Mucosa of stomach (tissue), 1 donor: ENCODE results near the gene DNALI1.

Experiments
- H3K27me3 ChIP-seq: one replicate; pipeline ENCODE4 v1.7.0; 2013; ENCODE audit warnings: mild to moderate bottlenecking, low read length; ENCODE audit not compliant: control insufficient read depth, insufficient read depth
- H3K36me3 ChIP-seq: one replicate; pipeline ENCODE4 v1.7.0; 2013; ENCODE audit warnings: low read length; ENCODE audit not compliant: control insufficient read depth, insufficient read depth
- H3K4me1 ChIP-seq: one replicate; pipeline ENCODE4 v1.7.0; 2013; ENCODE audit warnings: mild to moderate bottlenecking, low read length; ENCODE audit not compliant: control insufficient read depth, insufficient read depth
- H3K4me3 ChIP-seq: one replicate; pipeline ENCODE4 v1.7.0; 2013; ENCODE audit warnings: low read length
- H3K9ac ChIP-seq: one replicate; pipeline ENCODE4 v1.7.0; 2013; ENCODE audit warnings: mild to moderate bottlenecking, low read length, moderate library complexity
- H3K9me3 ChIP-seq: one replicate; pipeline ENCODE4 v1.7.0; 2013; ENCODE audit warnings: mild to moderate bottlenecking, low read length, moderate library complexity; ENCODE audit not compliant: control insufficient read depth
- donor health status: Pancreatic carcinoma.

DNALI1 gene

DNA sequence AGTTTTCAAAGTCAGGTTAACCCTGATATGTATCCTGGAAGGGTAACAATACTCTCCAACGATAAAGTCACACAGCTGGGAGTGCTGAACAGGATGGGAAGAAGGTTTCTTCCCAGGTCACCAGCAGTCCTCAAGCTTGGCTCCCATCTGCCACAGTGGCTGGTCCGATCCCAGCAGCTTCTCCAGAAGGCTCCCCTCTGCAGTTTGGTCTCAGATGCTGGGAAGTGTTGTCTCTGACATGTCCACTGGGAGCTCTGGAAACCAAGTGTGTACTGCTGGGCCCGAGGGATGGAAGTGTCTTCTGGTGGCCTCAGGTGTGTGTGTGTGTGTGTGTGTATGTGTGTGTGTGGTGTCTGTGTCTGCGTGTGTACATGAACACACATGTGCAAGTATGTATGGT is 55.4 kb downstream of the DNALI1 start:
- H3K36me3 ChIP-seq, result no peaks in the 10 kb centered on the region
- H3K9ac ChIP-seq, result no peak overlapping the region
- H3K4me3 ChIP-seq, result no peak overlapping the region
- H3K27me3 ChIP-seq, result peaks cover 45% of the 10 kb centered on the region
- H3K4me1 ChIP-seq, result no peaks in the 10 kb centered on the region
- H3K9me3 ChIP-seq, result no peaks in the 10 kb centered on the region

DNA sequence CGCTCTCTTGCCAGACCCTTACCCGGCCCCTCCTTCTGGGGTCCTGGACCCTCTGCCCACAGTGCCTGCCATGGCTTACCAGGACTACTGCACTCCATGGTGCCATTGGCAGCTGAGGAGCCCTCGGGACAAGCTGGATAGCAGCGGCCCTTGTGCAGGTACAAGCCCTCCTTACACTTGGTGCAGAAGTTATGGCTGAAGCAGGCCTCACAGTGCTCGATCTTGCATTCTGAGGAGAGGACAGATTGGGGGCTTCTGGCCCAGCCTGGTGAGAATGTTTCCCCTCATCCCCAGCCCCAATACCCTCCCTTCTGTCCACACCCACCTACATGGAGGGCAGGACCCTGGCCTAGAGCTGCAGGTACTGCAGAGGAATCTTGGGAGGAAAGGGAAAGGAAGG is 57.4 kb downstream of the DNALI1 start:
- H3K9ac ChIP-seq, result no peak overlapping the region
- no peak overlapping the region for H3K4me3 ChIP-seq
- H3K36me3 ChIP-seq, result no peaks in the 10 kb centered on the region
- H3K9me3 ChIP-seq, result no peaks in the 10 kb centered on the region
- H3K4me1 ChIP-seq, result no peaks in the 10 kb centered on the region
- H3K27me3 ChIP-seq, result peaks cover 35% of the 10 kb centered on the region

DNA sequence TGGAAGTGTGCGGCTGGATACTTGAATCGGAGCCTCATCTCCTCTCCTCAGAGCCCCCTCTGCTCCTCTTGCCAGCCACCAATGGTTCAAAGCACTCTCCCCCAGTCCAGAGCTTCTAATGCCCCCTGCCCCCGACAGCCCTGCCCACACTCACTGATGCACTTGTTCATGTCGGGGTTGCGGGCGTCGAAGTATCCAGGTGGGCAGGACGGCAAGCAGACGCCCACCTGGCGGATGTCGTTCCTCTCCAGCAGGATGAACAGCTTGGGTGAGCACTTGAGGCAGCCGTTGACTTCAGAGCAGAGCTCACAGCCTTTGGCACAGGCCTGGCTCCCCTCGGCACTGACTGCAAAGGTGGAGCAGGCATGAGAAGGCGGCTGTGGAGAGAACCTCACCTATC is 59.6 kb downstream of the DNALI1 start:
- H3K9me3 ChIP-seq, result no peaks in the 10 kb centered on the region
- H3K27me3 ChIP-seq, result peaks cover 41% of the 10 kb centered on the region
- no peak overlapping the region for H3K4me3 ChIP-seq
- H3K36me3 ChIP-seq, result no peaks in the 10 kb centered on the region
- no peaks in the 10 kb centered on the region for H3K4me1 ChIP-seq
- H3K9ac ChIP-seq, result no peak overlapping the region
